ENCODE measurements around the gene PDCD6IP.

Gene PDCD6IP

DNA sequence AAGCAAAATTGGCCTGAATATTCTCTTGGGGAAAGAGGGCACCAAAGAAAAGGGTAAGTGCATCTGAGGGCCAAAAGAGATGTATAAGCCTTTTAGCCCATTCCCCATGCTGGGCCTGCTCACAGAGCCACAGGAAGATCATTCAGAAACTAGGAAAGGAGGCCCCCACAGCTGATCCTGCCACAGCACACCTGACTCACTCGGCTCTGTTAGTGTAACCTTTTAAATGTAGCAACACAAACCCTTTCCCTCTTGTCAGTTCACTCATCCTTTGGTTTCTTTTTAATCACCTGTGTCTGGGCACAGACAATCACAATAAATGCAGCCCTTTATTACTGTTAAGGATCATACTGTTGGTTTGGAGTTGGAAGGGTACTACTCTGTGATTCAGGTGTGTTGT is 69.9 kb downstream of the PDCD6IP start:
- no peak for TF ChIP-seq CTCF (IDR thresholded peaks at IDR 0.05; ENCODE audit: low read depth, low read length, missing control alignments)
- in situ Hi-C loops (cut with HindIII; ENCODE audit: low sequenced_read_pairs): no loop called here
- no peak for DNase-seq (ENCODE audit: low read depth)

DNA sequence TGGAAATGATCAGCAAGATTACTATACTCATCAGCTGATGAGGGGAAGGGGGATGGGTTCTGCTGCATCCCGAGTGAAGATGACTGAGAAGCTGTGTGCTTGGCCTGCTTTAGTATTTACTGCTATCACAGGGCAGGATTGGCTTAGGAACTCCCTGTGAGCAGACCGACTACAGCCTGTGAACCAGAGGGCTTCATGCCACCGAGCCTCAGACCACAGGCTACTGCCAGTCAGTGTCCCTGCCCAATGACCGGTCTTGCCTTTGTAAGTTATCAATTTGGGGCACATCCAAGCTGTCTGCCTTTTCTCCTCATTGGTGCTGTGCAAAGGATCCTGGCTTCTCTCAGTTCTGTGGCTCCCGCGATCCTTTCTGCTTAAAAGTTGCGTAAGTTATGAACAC is 71.5 kb downstream of the PDCD6IP start:
- DNase-seq (ENCODE audit: low read depth): no peak
- TF ChIP-seq CTCF (IDR thresholded peaks at IDR 0.05; ENCODE audit: low read depth, low read length, missing control alignments): no peak
- in situ Hi-C loops (cut with HindIII; ENCODE audit: low sequenced_read_pairs): no loop called here
- H3K4me3 ChIP-seq (ENCODE audit: low read depth, low read length): no peak overlapping the region

More for the DNA sequence above, 69.9 kb downstream of the PDCD6IP start:
- no peak overlapping the region for H3K4me3 ChIP-seq (ENCODE audit: low read depth, low read length)

- in situ Hi-C loops (cut with HindIII; ENCODE audit: low sequenced_read_pairs): no loop called here
- no peak for DNase-seq (ENCODE audit: low read depth)
- no peak overlapping the region for H3K4me3 ChIP-seq (ENCODE audit: low read depth, low read length)
- no peak for TF ChIP-seq CTCF (IDR thresholded peaks at IDR 0.05; ENCODE audit: low read depth, low read length, missing control alignments)
Observed at GRCh38 chr3:33874815-33875214, 76.4 kb downstream of the PDCD6IP start.

DNA sequence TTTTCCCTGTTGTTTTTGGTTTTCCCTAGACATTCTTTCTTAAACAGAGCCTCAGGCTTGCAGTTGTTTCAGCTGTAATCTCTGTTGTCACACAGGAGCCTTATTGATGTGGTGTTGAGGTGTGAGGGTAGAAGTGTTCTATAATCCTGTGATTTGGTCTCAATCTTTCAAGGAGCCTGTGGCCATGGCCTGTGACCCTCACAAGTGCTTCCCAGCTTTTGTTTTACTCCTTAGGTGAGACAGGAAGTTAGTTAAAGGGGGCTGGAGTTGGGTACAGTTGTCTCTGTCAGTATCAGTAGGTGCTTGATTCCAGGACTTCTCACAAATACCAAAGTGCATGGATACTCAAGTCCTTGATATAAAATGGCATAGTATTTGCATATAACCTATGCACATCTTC is 77.2 kb downstream of the PDCD6IP start:
- in situ Hi-C loops (cut with HindIII; ENCODE audit: low sequenced_read_pairs): no loop called here
- no peak overlapping the region for H3K4me3 ChIP-seq (ENCODE audit: low read depth, low read length)
- TF ChIP-seq CTCF (IDR thresholded peaks at IDR 0.05; ENCODE audit: low read depth, low read length, missing control alignments): no peak
- DNase-seq (ENCODE audit: low read depth): no peak

GRCh38 chr3:33877187-33877586 is 78.8 kb downstream of the PDCD6IP start:
- TF ChIP-seq CTCF (IDR thresholded peaks at IDR 0.05; ENCODE audit: low read depth, low read length, missing control alignments): no peak
- DNase-seq (ENCODE audit: low read depth): no peak
- in situ Hi-C loops (cut with HindIII; ENCODE audit: low sequenced_read_pairs): no loop called here
- no peak overlapping the region for H3K4me3 ChIP-seq (ENCODE audit: low read depth, low read length)

- no peak overlapping the region for H3K4me3 ChIP-seq (ENCODE audit: low read depth, low read length)
- TF ChIP-seq CTCF (IDR thresholded peaks at IDR 0.05; ENCODE audit: low read depth, low read length, missing control alignments): no peak
- no peak for DNase-seq (ENCODE audit: low read depth)
- in situ Hi-C loops (cut with HindIII; ENCODE audit: low sequenced_read_pairs): no loop called here
Observed at GRCh38 chr3:33879540-33879939, 81.1 kb downstream of the PDCD6IP start.
